Iris pigment epithelial cell (primary cell): ENCODE measurements around the gene TERF2IP.

ENCODE experiments used
- DNase-seq: peaks from one replicate; pipeline ENCODE4 v3.0.0-alpha.2; 2011; ENCODE audit warnings: low read depth

The TERF2IP gene

DNA sequence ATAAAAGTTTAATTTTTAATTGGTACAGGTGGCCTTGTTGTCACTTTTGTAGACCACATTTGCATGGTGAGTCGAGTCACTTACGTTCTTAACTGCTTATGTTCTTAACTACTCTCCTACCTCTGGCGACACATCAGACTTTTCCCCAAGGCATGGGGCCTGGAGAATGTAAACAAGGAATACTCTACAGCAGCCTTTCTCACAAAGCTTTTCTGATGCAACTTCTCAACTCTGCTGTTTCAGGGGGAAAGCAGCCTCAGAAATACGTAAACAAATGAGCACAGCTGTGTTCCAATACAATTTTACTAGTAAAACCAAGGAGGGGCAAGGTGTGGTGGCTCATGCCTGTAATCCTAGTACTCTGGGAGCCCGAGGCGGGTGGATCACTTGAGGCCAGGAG lies 7.0 kb upstream of the TERF2IP start:
- DNase-seq, result no peak

- no peak for DNase-seq
These were observed 3.1 kb upstream of the TERF2IP start for GRCh38 chr16:75644240-75645012.

DNA sequence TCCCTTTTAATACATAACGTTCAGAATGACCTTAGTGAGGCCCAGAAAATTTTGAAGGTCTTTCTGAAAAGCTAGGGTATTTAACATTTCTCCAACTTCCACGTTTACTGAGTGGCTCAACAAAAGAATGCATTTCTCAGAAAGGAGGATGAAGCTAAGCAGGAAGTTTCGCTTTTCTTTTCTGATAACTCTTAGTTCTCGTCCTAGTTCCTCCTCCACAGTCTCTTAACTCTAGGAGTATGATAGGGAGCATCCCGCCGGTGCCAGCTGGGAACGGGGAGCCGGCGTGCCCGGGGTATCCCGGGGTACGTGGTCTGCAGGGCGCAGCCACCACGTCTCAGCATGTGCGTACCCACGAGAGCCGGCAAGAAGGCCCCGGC lies 471 bp upstream of the TERF2IP start:
- DNase-seq, result no peak

- peak; percentile 80 for DNase-seq
These were observed 898 bp downstream of the TERF2IP start for GRCh38 chr16:75648265-75649076.

DNA sequence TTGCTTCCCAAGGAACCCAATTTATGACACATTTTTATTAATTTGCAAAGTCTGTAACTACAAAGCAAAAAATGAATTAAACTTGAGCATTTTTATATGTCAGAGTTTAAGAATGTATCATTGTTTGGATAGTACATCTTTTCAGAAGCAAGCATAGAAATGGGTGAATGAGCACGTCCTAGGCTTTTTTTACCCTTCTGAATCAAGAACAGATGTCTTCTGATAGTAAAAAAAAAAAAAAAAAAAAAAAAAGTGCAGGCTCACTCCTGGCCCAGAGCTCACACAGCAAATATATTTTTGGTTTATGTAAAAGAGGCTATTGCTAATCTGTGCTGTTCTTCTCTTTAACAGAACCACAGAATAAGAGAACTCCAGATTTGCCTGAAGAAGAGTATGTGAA lies 6.3 kb downstream of the TERF2IP start:
- peak; percentile 45 for DNase-seq

GRCh38 chr16:75658175-75658574 lies 10.6 kb downstream of the TERF2IP start:
- DNase-seq, result no peak

DNA sequence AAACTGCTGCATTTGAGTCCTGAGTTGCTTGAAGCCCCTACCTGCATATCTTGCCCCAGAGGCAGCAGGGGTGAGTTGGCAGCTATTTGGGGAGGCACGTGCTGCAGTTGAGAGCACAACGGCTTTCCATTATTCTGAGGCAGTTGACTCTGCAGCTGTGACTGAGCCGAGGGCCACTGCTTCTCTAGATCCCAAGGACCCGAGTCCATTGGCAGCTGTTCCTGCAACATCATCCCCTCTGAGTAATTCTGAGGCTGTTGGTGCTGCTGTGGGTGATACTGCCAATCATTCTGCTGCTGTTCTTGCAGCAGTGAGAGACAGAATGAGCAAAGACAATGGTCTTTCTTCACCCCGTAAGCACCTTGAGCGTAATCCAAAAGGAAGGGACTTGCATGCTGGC lies 12.7 kb downstream of the TERF2IP start:
- no peak for DNase-seq

DNA sequence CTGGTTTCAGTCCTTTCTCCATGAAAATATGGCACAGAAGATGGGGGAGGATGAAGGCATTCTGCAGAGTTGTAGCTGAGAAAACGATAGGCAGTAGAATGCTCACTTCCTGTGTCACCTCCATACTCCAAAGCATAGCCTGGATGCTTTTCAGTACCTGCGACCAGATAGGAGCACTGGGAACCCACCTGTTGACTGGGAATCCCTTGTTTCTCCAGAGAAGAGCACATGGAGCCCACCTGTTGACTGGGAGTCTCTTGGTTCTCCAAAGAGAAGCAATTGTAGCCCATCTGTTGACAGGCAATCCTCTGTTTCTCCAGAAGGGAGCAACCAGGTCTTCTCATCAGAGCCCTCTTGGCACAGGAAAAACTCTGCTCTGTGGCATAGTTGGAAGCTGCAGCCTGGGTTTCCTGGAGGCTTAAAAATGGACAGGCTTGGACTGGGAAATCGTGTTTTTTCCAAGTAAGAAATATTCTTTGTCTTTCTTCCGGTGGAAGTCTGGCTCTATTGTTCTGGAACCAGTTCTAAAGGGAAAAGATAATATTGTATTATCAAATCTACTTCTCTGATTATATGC lies 13.2 kb downstream of the TERF2IP start:
- DNase-seq, result no peak

GRCh38 chr16:75667503-75667902 lies 19.9 kb downstream of the TERF2IP start:
- DNase-seq, result no peak

GRCh38 chr16:75676909-75677308 lies 29.3 kb downstream of the TERF2IP start, which contains the start of gene CPHXL2:
Gene CPHXL2 (minus strand): TSS chr16:75677009. CDS start chr16:75676999, 10 bp downstream.
- no peak for DNase-seq

GRCh38 chr16:75679366-75679765 lies 31.8 kb downstream of the TERF2IP start:
- DNase-seq, result peak; percentile 7

DNA sequence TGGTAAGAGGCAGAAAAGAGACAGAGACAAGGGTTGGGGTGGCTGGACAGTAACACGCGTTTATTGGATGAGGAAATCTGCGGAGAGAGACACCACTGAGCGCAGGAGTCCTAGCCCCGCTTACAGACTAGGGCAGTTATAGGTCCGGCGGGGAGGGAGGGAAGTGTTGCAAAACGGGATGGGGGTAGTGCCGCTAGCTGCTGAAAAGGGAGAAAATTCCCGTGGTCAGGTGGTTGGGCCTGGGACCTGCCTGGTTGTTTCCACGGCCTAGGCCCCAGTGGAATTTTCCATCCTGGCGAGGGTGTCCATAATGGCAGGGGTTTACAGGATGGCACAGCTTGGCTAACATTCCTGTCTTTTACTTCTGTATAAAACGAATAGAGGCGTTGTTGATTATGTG lies 34.7 kb downstream of the TERF2IP start:
- no peak for DNase-seq

DNA sequence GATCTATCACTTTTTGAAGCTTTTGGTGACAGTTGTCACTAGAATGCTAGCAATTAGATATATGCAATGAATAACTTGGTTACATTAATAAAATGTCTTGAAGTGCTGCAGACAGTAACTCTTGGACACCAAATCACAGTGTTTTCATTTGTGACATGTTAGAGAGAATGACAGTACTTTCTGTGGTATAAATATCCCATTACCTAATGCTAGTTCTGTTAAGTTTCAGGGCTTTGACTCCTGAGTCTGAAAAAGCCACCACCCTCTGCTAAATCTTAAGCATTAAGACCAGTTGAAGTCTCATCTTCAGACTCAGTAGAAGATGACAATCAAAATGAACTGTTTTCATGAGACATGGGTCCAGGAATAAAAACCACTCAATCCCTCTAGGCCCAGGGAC lies 39.8 kb downstream of the TERF2IP start:
- DNase-seq, result no peak

GRCh38 chr16:75695708-75696107 lies 48.1 kb downstream of the TERF2IP start:
- no peak for DNase-seq

DNA sequence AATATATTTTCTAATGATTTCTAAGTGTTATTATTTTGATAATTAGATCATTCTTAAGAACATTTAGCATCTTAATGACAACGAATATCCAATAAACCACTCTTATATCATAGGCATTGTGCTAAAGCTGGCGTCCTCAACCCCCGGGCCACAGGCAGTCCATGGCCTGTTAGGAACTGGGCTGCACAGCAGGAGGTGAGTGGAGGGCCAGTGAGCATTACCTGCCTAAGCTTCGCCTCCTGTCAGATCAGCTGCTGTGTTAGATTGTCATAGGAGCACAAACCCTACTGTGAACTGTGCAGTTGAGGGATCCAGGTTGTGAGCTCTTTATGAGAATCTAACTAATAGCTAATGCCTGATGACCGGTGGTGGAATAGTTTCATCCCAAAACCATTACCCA lies 50.0 kb downstream of the TERF2IP start:
- DNase-seq, result no peak

- DNase-seq, result no peak
These were observed 53.8 kb downstream of the TERF2IP start, which contains the start of gene DUXB for GRCh38 chr16:75701361-75701760. Gene DUXB (minus strand): TSS chr16:75701461. CDS start chr16:75701418, 43 bp downstream.

DNA sequence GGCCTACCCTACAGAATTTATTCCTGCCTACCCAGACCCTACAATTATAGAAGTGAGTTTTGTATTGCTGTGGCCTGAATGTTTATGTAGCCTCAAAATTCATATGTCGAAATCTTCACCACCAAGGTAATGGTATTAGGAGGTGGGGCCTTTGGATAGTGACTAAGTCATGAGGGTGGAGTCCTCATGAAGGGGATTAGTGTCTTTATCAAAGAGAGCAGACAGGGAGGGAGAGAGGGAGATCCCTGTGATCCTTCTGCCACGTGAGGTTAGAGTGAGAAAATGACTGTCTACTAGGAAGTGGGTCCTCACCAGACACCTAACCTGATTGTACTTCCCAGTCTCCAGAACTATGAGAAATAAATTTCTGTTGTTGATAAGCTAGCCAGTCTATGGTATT lies 54.7 kb downstream of the TERF2IP start:
- DNase-seq, result peak; percentile 55

DNA sequence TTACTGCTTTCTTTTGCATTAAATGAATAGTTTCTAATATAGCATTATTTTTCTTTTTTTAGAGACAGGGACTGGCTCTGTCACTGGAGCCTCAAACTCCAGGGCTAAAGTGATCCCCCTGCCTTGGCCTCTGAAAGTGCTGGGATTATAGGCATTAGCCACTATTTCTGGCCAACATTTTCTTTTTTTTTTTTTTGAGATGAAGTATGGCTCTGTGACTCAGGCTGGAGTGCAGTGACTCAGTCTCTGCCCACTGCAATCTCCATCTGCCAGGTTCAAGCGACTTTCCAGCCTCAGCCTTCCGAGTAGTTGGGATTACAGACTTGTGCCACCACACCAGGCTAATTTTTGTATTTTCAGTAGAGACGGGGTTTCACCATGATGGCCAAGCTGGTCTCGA lies 55.7 kb downstream of the TERF2IP start:
- DNase-seq, result peak; percentile 32
